HepG2 (cell line): ENCODE measurements around the gene EMP2. TPM values are rescaled to one million over a fixed set of nuclear protein-coding genes. Genes with fewer than 3 reads are reported as not detected.

Experiments
- ATAC-seq: fragments of 200-7000 bp; cut with Tn5 transposase; 3 replicates; pipeline ENCODE4 v1.9.1; 2020; ENCODE audit warnings: mild to moderate bottlenecking, moderate library complexity
- BruUV-seq: library from RNA; stranded (reverse); fragments of 400-500 nt; replicated peaks from 2 replicates; lab custom pipeline; 2021; lab: Mats Ljungman, UMichigan
- CTCF ChIA-PET: fragments of 300-600 bp; formaldehyde crosslinking; extraction: SDS; loops from one replicate; lab custom pipeline; 2021; ENCODE audit warnings: low total read pairs, inconsistent platforms, low intra/inter-chr PET ratio; lab: Yijun Ruan, JAX
- POLR2A ChIA-PET: fragments of 350-600 bp; sonication (Branson Sonifier 250); formaldehyde crosslinking; loops from one replicate; lab custom pipeline; 2020; ENCODE audit warnings: antibody characterized with exemption, inconsistent platforms; lab: Yijun Ruan, JAX
- DNase-seq: peaks from one replicate; pipeline ENCODE4 v3.0.0-alpha.2; 2015; ENCODE audit warnings: low spot score
- FAIRE-seq: peaks from 3 replicates; lab custom pipeline; 2011; peaks lifted over from hg19 to GRCh38; lab: Jason Lieb, UNC
- H2AFZ ChIP-seq: one replicate; pipeline ENCODE4 v1.6.1; 2011; ENCODE audit warnings: low read length, inconsistent platforms
- H3K27ac ChIP-seq: fragments of 300-600 bp; 3 replicates; pipeline ENCODE4 v1.8.0; 2011; ENCODE audit warnings: mixed run types, mild to moderate bottlenecking, mixed read lengths, low read length, inconsistent platforms; ENCODE audit not compliant: insufficient read depth; ENCODE audit errors: extremely low read length
- H3K27me3 ChIP-seq, 2 experiments: fragments of 200-600 bp in 1 of 2; 2 replicates in 1 of 2; 3 replicates in 1 of 2; pipeline versions ENCODE4 v1.6.0 to v1.8.0; 2011; ENCODE audit warnings: low read length in 2 of 2, mild to moderate bottlenecking in 2 of 2, moderate library complexity in 2 of 2, inconsistent platforms in 1 of 2; ENCODE audit not compliant: insufficient read depth in 2 of 2, control insufficient read depth in 1 of 2
- H3K36me3 ChIP-seq, 2 experiments: fragments of 200-600 bp in 1 of 2; replicated peaks in 1 of 2; 2 replicates in 1 of 2; 3 replicates in 1 of 2; pipeline versions ENCODE4 v1.5.1 to v1.8.0; 2011; ENCODE audit warnings: low read length in 2 of 2, inconsistent platforms in 1 of 2; ENCODE audit not compliant: insufficient read depth in 2 of 2, control insufficient read depth in 1 of 2
- H3K4me1 ChIP-seq: 2 replicates; pipeline ENCODE4 v1.5.1; 2012; ENCODE audit warnings: low read length, inconsistent platforms; ENCODE audit not compliant: insufficient read depth
- H3K4me2 ChIP-seq: 2 replicates; pipeline ENCODE4 v1.6.0; 2011; ENCODE audit warnings: low read depth, low read length, inconsistent platforms
- H3K4me3 ChIP-seq, 3 experiments: fragments of 200-600 bp in 1 of 3; sonication (generic), shearing (Covaris generic) in 1 of 3; replicated peaks in 1 of 3; 2 replicates each; pipeline ENCODE4 v1.5.1; 2011 to 2016; ENCODE audit warnings: low read length in 3 of 3, inconsistent platforms in 2 of 3, low read depth in 2 of 3, mild to moderate bottlenecking in 2 of 3, control low read depth in 1 of 3, mixed read lengths in 1 of 3; ENCODE audit not compliant: insufficient read depth in 1 of 3
- H3K79me2 ChIP-seq: one replicate; pipeline ENCODE4 v1.6.1; 2011; ENCODE audit warnings: low read length, inconsistent platforms; ENCODE audit not compliant: insufficient read depth
- H3K9ac ChIP-seq: 2 replicates; pipeline ENCODE4 v1.6.0; 2011; ENCODE audit warnings: mild to moderate bottlenecking, low read depth, low read length, inconsistent platforms; ENCODE audit not compliant: insufficient read depth
- H3K9me3 ChIP-seq: 2 replicates; pipeline ENCODE4 v1.5.1; 2012; ENCODE audit warnings: mild to moderate bottlenecking, low read length
- H4K20me1 ChIP-seq: 2 replicates; pipeline ENCODE4 v1.6.0; 2011; ENCODE audit warnings: inconsistent platforms, mild to moderate bottlenecking, low read length, moderate library complexity; ENCODE audit not compliant: insufficient read depth
- AKAP8 ChIP-seq: sonication (generic); formaldehyde crosslinking; IDR thresholded peaks from 2 replicates; pipeline ENCODE4 v1.5.1; 2020; ENCODE audit warnings: mild to moderate bottlenecking, missing genetic modification reagents
- CHCHD3 ChIP-seq: sonication (generic); formaldehyde crosslinking; IDR thresholded peaks from 2 replicates; pipeline ENCODE4 v1.8.0; 2022; ENCODE audit warnings: mild to moderate bottlenecking, missing genetic modification reagents, moderate library complexity
- GATA4 ChIP-seq: sonication (generic); IDR thresholded peaks from 2 replicates; pipeline ENCODE4 v1.6.1; 2016; ENCODE audit warnings: antibody characterized with exemption, low read depth, borderline replicate concordance
- GATAD1 ChIP-seq: IDR thresholded peaks from 2 replicates; pipeline ENCODE4 v1.6.1; 2016; ENCODE audit warnings: missing genetic modification reagents, missing compliant biosample characterization
- MATR3 ChIP-seq: sonication (generic); formaldehyde crosslinking; IDR thresholded peaks from 2 replicates; pipeline ENCODE4 v1.4.0; 2020; ENCODE audit warnings: missing genetic modification reagents
- NFATC3 ChIP-seq: sonication (generic); formaldehyde crosslinking; IDR thresholded peaks from 2 replicates; pipeline ENCODE4 v1.5.1; 2020; ENCODE audit warnings: mild to moderate bottlenecking, missing genetic modification reagents
- PAWR ChIP-seq: sonication (generic); formaldehyde crosslinking; IDR thresholded peaks from 2 replicates; pipeline ENCODE4 v1.4.0; 2020; ENCODE audit warnings: missing genetic modification reagents, mild to moderate bottlenecking, borderline replicate concordance
- RARG ChIP-seq: sonication (generic); formaldehyde crosslinking; IDR thresholded peaks from 2 replicates; pipeline ENCODE4 v1.4.0; 2020; ENCODE audit warnings: low read depth, mild to moderate bottlenecking, missing genetic modification reagents
- SAP130 ChIP-seq: IDR thresholded peaks from 2 replicates; pipeline ENCODE4 v1.6.1; 2016; ENCODE audit warnings: low read depth
- UBTF ChIP-seq: sonication (generic); formaldehyde crosslinking; IDR thresholded peaks from 2 replicates; pipeline ENCODE4 v1.4.0; 2020; ENCODE audit warnings: mild to moderate bottlenecking, missing genetic modification reagents
- XRCC5 ChIP-seq: fragments of 200-400 bp; formaldehyde crosslinking; optimal IDR thresholded peaks from 2 replicates; pipeline ENCODE3; 2017; ENCODE audit warnings: mild to moderate bottlenecking, low read length
- ZNF256 ChIP-seq: sonication (generic); formaldehyde crosslinking; conservative IDR thresholded peaks from 2 replicates; pipeline ENCODE4 v1.4.0; 2020; ENCODE audit warnings: missing genetic modification reagents
- ZNF567 ChIP-seq: sonication (generic); formaldehyde crosslinking; IDR thresholded peaks from 2 replicates; pipeline ENCODE4 v1.8.1; 2023; ENCODE audit warnings: mild to moderate bottlenecking, missing genetic modification reagents, borderline replicate concordance
- WGBS: methylation state at CpG from one replicate; pipeline ENCODE4 v1.1.6; 2017; ENCODE audit warnings: low lambda C conversion rate; 5-methylcytosine and 5-hydroxymethylcytosine counted together
- in situ Hi-C: cut with HindIII; loops from 2 replicates; pipeline ENCODE4 v1.10.0; 2017; ENCODE audit warnings: low pct_unique_long_range_greater_than_20kb; ENCODE audit not compliant: extremely low pct_ligation_motif_present
- intact Hi-C: fragments of 100-400 bp; cut with micrococcal nuclease; formaldehyde crosslinking; loops from one replicate; pipeline ENCODE4 v1.10.0; 2022; ENCODE audit not compliant: unreplicated experiment
- polyA plus RNA-seq, 8 experiments: library from polyadenylated mRNA; depleted of rRNA in 3 of 8; stranded (reverse) in 7 of 8; unstranded in 1 of 8; fragments of >200 nt; fragmentation: Illumina TruSeq in 4 of 8; extraction: Trizol in 4 of 8; gene quantifications; 2 replicates each; pipeline versions ENCODE4 v1.2.1 to v1.2.3, GENCODE V29; 2011 to 2016; ENCODE audit warnings: low read depth in 4 of 8, missing spikeins in 1 of 8, mixed read lengths in 1 of 8; ENCODE audit not compliant: insufficient read depth in 1 of 8
- total RNA-seq, 5 experiments: library from RNA; depleted of rRNA; stranded (reverse); fragments of >200 nt; fragmentation: Illumina TruSeq; extraction: Trizol; gene quantifications; 2 replicates each; pipeline ENCODE4 v1.2.3, GENCODE V29; 2016; ENCODE audit warnings: low read depth in 1 of 5
- TF ChIP-seq, protein P1 (sequence below): sonication (generic); formaldehyde crosslinking; IDR thresholded peaks from 2 replicates; pipeline ENCODE4 v1.8.0; 2022; ENCODE audit warnings: low read depth, missing genetic modification reagents
- TF ChIP-seq, protein P2 (sequence below): sonication (generic); formaldehyde crosslinking; IDR thresholded peaks from 2 replicates; pipeline ENCODE4 v1.5.1; 2020; ENCODE audit warnings: missing genetic modification reagents, mild to moderate bottlenecking, borderline replicate concordance

The EMP2 gene
- total and polyA plus RNA-seq, 2 of the 13 experiments (the other 11 are each of a cell fraction or from before 2014, with no cell fraction given): 24.6 to 91.2 TPM

DNA sequence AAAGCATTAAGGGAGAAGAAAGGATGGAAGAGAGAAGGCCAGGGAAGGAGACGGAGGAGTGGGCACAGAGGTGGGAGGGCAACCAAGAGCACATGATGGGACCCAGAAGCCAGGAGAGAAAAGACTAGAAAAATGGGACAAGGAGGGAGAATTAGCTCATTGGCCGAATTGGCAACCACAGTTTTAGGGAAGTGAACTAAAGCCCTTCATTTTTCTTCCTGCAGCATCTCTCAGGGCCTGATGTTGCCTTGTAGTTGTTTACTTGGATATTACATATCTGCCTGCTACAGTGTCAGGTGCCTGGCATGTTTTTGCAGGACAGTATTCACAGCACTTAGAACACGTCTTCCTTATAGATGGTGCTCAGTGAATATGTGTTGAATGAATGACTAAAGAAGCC is 19.0 kb downstream of the EMP2 start:
- no peak for ATAC-seq
- peaks cover 79% of the 10 kb centered on the region for H4K20me1 ChIP-seq
- CTCF ChIA-PET: no interaction called here
- in situ Hi-C loops (no loop called here), intact Hi-C loops (loop anchor here (5.0 kb wide), 1 partner anchor 39 kb away; no protein-coding TSS in a partner anchor)
- POLR2A ChIA-PET: no interaction called here
- TF ChIP-seq, protein P1, sequence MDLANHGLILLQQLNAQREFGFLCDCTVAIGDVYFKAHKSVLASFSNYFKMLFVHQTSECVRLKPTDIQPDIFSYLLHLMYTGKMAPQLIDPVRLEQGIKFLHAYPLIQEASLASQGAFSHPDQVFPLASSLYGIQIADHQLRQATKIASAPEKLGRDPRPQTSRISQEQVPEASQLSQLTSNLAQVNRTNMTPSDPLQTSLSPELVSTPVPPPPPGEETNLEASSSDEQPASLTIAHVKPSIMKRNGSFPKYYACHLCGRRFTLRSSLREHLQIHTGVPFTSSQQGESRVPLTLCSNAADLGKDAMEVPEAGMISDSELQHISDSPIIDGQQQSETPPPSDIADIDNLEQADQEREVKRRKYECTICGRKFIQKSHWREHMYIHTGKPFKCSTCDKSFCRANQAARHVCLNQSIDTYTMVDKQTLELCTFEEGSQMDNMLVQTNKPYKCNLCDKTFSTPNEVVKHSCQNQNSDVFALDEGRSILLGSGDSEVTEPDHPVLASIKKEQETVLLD: no peak
- TF ChIP-seq RARG (CRISPR knock-in tag): no peak
- TF ChIP-seq PAWR (CRISPR knock-in tag): no peak
- TF ChIP-seq GATAD1: no peak
- no peak for TF ChIP-seq CHCHD3 (CRISPR knock-in tag)
- TF ChIP-seq GATA4: no peak
- no peak for TF ChIP-seq XRCC5
- FAIRE-seq: no peak
- no peak overlapping the region for H3K4me2 ChIP-seq
- no peak overlapping the region for H3K4me3 ChIP-seq
- no peak overlapping the region for H3K27ac ChIP-seq
- H3K27me3 ChIP-seq: no peaks in the 10 kb centered on the region
- no peaks in the 10 kb centered on the region; a peak in 2 of 5 replicates for H3K36me3 ChIP-seq
- peaks cover 37% of the 10 kb centered on the region for H3K4me1 ChIP-seq
- BruUV-seq: no TSS peak
- no peak for DNase-seq
- WGBS: 86% methylated on average over 3 of the region's 3 CpGs
- no peak overlapping the region for H3K9ac ChIP-seq
- no peak overlapping the region for H2AFZ ChIP-seq
- peaks cover 5% of the 10 kb centered on the region; the same call in 1 of the 2 replicates for H3K9me3 ChIP-seq
- peaks cover 30% of the 10 kb centered on the region for H3K79me2 ChIP-seq

DNA sequence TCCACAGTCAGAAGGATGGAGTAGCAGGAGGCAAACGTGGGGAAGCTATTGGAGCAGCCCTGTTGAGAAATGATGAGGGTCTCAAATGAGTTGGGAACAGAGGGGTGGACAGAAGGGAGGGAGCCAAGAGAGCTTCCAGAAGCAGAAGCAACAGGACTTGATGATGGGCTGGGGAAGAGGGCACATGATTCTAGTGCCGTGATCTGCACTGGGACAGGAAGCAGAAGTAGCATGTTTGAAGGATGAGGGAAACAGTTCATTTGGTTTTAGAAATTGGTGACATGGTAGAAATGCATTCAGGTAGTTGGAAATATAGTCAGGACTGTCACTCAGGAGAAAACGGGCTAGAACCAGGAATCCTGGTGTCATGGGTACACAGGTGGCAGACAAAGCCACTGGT is 19.4 kb downstream of the EMP2 start:
- Histone ChIP-seq H3K27me3 (no peaks in the 10 kb centered on the region), H3K79me2 (peaks cover 29% of the 10 kb centered on the region), H3K4me1 (peaks cover 37% of the 10 kb centered on the region), H4K20me1 (peaks cover 76% of the 10 kb centered on the region), H3K4me3 (no peak overlapping the region), H3K27ac (no peak overlapping the region), H3K9me3 (peaks cover 5% of the 10 kb centered on the region; the same call in 1 of the 2 replicates), H2AFZ (no peak overlapping the region), H3K36me3 (no peaks in the 10 kb centered on the region; a peak in 2 of 5 replicates), H3K9ac (no peak overlapping the region), H3K4me2 (no peak overlapping the region)
- FAIRE-seq (no peak), ATAC-seq (no peak), DNase-seq (no peak)
- in situ Hi-C loops (no loop called here), intact Hi-C loops (loop anchor here (5.0 kb wide), 1 partner anchor 39 kb away; no protein-coding TSS in a partner anchor)
- WGBS: 89% methylated on average over 3 of the region's 3 CpGs
- CTCF ChIA-PET: no interaction called here
- POLR2A ChIA-PET: no interaction called here
- BruUV-seq: no TSS peak
- TF ChIP-seq MATR3 (CRISPR knock-in tag) (no peak), ZNF256 (CRISPR knock-in tag) (no peak), AKAP8 (CRISPR knock-in tag) (no peak), SAP130 (CRISPR knock-in tag) (no peak), ZNF567 (CRISPR knock-in tag) (no peak), UBTF (CRISPR knock-in tag) (no peak), NFATC3 (no peak)
- TF ChIP-seq, protein P2, sequence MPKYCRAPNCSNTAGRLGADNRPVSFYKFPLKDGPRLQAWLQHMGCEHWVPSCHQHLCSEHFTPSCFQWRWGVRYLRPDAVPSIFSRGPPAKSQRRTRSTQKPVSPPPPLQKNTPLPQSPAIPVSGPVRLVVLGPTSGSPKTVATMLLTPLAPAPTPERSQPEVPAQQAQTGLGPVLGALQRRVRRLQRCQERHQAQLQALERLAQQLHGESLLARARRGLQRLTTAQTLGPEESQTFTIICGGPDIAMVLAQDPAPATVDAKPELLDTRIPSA (CRISPR knock-in tag): no peak
